ENCODE results near the gene CCNB1. TPM values are rescaled to one million over a fixed set of nuclear protein-coding genes. Genes with fewer than 3 reads are reported as not detected.
A peak's percentile ranks its signal among the peaks of the same experiment; 100 is the strongest.

Gene CCNB1
- total and polyA plus RNA-seq, 8 donors, result 1.3 to 3.3 (median 2.9) TPM

GRCh38 chr5:69206528-69207190 lies 39.7 kb downstream of the CCNB1 start:
- peak in 1 of 4 donors; percentile 11 for ATAC-seq
- no peak for FAIRE-seq
- no peaks in the 10 kb centered on the region for H3K9me3 ChIP-seq
- no peak overlapping the region for H3K27ac ChIP-seq
- no peak for TF ChIP-seq CTCF (IDR thresholded peaks at IDR 0.05)
- no peak overlapping the region for H3K4me3 ChIP-seq
- H3K36me3 ChIP-seq, result no peaks in the 10 kb centered on the region
- no peaks in the 10 kb centered on the region for H3K4me1 ChIP-seq
- intact Hi-C loops (cut with DNase I), result no loop called here
- no peaks in the 10 kb centered on the region for H3K27me3 ChIP-seq
- peak in 1 of 6 donors; percentile 38 for DNase-seq
- WGBS, 2 donors, result 84 to 85% methylated on average over 5 of the region's 5 CpGs

- no peak for FAIRE-seq
- H3K4me3 ChIP-seq, result no peak overlapping the region
- H3K36me3 ChIP-seq, result no peaks in the 10 kb centered on the region
- DNase-seq, result no peak
- intact Hi-C loops (cut with DNase I), result no loop called here
- TF ChIP-seq CTCF (IDR thresholded peaks at IDR 0.05), result no peak
- H3K27me3 ChIP-seq, result no peaks in the 10 kb centered on the region
- H3K9me3 ChIP-seq, result no peaks in the 10 kb centered on the region
- 84 to 86% methylated on average over 2 of the region's 2 CpGs for WGBS, 2 donors
- H3K4me1 ChIP-seq, result no peaks in the 10 kb centered on the region
- no peak for ATAC-seq
- H3K27ac ChIP-seq, result no peak overlapping the region
Observed at GRCh38 chr5:69209602-69210001, 42.7 kb downstream of the CCNB1 start.

GRCh38 chr5:69211200-69211599 lies 44.2 kb downstream of the CCNB1 start:
- no peaks in the 10 kb centered on the region for H3K27me3 ChIP-seq
- 78 to 80% methylated on average over 2 of the region's 2 CpGs for WGBS, 2 donors
- no peaks in the 10 kb centered on the region for H3K9me3 ChIP-seq
- no peak overlapping the region for H3K27ac ChIP-seq
- intact Hi-C loops (cut with DNase I), result no loop called here
- no peak for TF ChIP-seq CTCF (IDR thresholded peaks at IDR 0.05)
- no peak for ATAC-seq
- H3K4me1 ChIP-seq, result no peaks in the 10 kb centered on the region
- no peak overlapping the region for H3K4me3 ChIP-seq
- DNase-seq, result no peak
- no peaks in the 10 kb centered on the region for H3K36me3 ChIP-seq
- FAIRE-seq, result no peak

GRCh38 chr5:69212022-69212421 lies 45.1 kb downstream of the CCNB1 start:
- ATAC-seq (no peak), FAIRE-seq (no peak), DNase-seq (no peak)
- H3K36me3 ChIP-seq, result no peaks in the 10 kb centered on the region
- no peaks in the 10 kb centered on the region for H3K9me3 ChIP-seq
- H3K4me1 ChIP-seq, result no peaks in the 10 kb centered on the region
- intact Hi-C loops (cut with DNase I), result no loop called here
- H3K4me3 ChIP-seq, result no peak overlapping the region
- H3K27ac ChIP-seq, result no peak overlapping the region
- no peaks in the 10 kb centered on the region for H3K27me3 ChIP-seq
- WGBS, 2 donors, result 85 to 93% methylated on average over 2 of the region's 2 CpGs
- no peak for TF ChIP-seq CTCF (IDR thresholded peaks at IDR 0.05)

- FAIRE-seq (no peak), ATAC-seq (no peak), DNase-seq (no peak)
- TF ChIP-seq CTCF (IDR thresholded peaks at IDR 0.05), result no peak
- no peak overlapping the region for H3K27ac ChIP-seq
- no peaks in the 10 kb centered on the region for H3K9me3 ChIP-seq
- H3K36me3 ChIP-seq, result no peaks in the 10 kb centered on the region
- H3K27me3 ChIP-seq, result no peaks in the 10 kb centered on the region
- intact Hi-C loops (cut with DNase I), result no loop called here
- no peak overlapping the region for H3K4me3 ChIP-seq
- 88 to 96% methylated on average over 4 of the region's 4 CpGs for WGBS, 2 donors
- peaks cover 0 to 3% (median 3%) of the 10 kb centered on the region in 3 donors for H3K4me1 ChIP-seq
Observed at GRCh38 chr5:69213513-69214215, 46.7 kb downstream of the CCNB1 start.

Measured in pancreas (tissue), 10 donors.